Femur (tissue), 1 donor: Measurements from ENCODE around the gene ABI2.

Source experiments
- DNase-seq: peaks from one replicate; pipeline ENCODE4 v3.0.0-alpha.2; 2017

The ABI2 gene

DNA sequence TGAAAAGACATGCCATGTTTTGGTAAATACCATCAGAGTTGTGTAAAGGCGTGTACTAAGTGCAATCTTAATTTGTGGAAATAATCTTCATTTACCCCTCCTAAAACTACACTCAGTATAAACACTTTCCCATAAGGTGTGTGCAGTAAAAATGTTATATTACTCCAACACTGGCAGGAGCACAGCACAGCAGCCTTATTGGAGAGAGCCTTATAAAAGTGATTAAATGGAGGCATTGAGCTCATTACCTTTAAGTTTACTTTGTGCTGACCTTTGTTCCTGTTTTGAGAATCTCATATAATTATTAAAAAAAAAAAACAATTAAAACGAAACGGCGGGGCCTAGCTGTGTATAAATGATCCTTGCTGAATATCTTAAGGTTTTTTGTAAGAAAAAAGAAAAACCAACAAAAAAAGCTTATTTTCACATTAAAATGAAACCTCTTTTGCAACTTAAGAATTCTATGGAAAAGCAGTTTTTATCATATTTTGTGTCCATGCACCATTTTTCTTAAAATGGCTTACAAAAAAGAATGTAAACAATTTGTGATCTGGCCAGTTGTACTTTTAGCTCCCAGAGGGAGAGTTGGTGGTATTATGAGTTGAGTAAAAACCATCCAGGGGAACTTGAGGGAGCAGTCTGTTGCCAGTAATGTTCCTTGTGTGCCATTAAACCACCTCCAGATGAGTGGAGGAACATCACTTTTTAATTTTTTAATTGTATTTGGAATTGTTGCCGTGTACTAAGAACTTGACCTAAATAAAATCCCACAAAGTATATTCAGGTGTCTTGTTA lies 103.4 kb downstream of the ABI2 start:
- DNase-seq, result no peak

DNA sequence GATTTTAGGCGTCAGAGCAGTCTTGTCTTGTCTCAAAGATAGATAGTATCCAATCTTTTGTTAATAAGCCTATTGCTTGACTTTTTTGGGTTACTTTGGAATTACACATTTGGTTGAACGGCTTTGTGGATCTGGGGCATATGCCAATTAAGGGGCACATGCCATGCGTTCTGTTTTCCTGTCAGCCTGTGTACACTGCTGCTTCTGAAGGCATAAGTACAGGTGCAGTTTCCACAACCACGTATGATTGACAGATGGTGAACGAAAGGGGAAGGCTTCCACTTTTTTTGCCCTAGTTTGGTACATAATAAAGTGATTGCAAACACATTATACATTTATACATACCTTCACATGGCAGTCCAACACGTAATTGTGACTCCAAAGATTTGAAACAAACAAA lies 104.6 kb downstream of the ABI2 start:
- DNase-seq, result no peak

- no peak for DNase-seq
Measured at GRCh38 chr2:203436496-203436895, 108.3 kb downstream of the ABI2 start.

DNA sequence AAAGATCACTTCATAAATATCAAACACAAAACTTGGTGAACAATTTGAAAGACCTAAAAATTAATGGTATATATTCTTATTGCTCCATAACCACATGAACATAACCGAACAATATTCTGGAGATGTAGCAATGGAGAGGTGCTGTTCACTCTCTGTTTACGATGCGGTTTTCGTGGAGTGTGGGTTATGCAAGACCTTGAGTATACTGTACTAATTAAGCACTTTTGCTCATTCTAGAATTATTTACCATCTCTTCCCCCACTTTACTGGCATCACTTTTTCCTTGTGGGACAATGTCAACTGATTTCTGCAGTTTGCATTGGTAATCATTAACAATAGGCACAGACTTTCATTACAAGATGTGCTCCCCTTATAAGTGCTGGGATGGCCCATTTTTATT lies 109.3 kb downstream of the ABI2 start:
- DNase-seq, result no peak

GRCh38 chr2:203438528-203438927 lies 110.3 kb downstream of the ABI2 start:
- no peak for DNase-seq

GRCh38 chr2:203440671-203441070 lies 112.5 kb downstream of the ABI2 start:
- no peak for DNase-seq

DNA sequence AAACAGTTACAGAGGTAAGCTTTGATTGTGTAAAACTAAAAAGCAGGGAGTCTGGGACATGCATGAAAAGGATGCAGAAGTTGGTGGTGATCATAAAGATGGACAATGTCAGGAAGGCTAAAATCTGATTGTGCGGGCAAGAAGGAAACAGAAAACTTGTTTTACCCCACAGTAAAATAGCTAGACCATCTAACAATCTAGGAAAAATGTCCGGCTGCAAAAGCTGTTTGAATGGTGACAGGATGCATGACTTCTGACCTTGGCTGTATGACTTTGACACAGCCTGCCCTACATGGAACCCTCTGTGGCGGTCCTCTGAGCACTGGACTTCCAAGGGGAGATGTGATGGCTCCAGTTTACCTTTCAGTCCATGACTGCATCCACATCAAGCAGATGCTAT lies 113.3 kb downstream of the ABI2 start:
- no peak for DNase-seq

DNA sequence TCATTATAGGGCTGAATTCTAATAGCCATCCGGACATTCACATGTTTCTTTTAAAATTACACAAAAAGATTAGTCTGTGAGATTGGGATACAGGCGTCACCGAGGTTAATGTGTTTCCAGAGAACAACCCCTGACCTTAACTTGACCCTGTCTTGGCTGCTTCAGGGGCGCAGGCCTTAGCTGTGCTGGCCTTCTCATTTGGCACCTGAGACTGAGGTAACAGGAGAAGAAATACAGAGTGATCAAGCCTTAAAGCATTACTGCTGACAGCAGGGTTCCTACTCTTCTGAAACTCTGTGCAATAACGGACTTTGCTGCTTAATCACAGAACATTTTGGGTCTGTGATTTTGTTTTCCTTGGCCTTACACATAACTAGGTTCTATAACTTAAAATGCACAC lies 114.3 kb downstream of the ABI2 start:
- DNase-seq, result no peak

GRCh38 chr2:203444738-203445137 lies 116.5 kb downstream of the ABI2 start:
- no peak for DNase-seq

GRCh38 chr2:203446071-203446481 lies 117.9 kb downstream of the ABI2 start:
- no peak for DNase-seq

- no peak for DNase-seq
Measured at GRCh38 chr2:203446780-203447179, 118.6 kb downstream of the ABI2 start.

- no peak for DNase-seq
Measured at GRCh38 chr2:203450561-203450960, 122.4 kb downstream of the ABI2 start.

- DNase-seq, result no peak
Measured at GRCh38 chr2:203451011-203451410, 122.8 kb downstream of the ABI2 start.

DNA sequence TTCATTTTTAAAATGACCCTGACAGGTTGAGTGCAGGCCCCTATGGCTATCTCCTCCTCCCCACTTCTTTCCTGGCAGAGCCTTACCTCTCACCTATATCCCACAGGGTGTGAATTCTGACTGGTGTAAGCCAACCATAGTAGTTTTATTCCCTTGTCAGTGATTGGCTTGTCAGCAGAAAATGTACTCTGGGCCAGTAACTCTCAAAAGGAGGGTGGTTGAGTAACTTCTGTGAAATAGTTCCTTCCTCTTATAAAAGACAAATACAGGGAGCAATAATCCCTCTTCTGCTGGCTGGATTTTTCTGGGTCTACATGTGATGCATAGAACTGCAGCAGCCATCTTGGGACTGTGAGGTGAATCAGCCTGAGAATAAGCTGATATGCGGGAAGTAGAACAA lies 123.5 kb downstream of the ABI2 start:
- no peak for DNase-seq

- DNase-seq, result peak; percentile 42
Measured at GRCh38 chr2:203453858-203454451, 125.8 kb downstream of the ABI2 start.

DNA sequence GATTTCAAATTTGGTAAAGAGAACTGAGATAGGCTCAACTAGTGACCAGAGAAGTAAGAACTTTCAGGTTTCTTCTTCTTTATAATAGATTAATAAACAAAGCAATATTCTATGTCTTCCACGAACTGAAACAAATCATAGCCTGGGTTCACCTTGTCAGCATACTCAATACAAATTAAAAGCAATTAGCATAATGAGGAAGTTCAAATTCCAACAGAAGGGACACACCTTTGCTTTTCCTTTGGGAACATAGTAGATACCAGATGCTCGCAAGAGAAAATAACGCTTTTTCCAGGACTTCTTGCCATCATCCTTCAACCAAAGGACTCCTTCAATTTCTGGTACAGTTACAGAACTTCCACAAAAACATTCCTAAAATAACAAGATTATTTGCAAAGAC lies 127.0 kb downstream of the ABI2 start:
- DNase-seq, result no peak

GRCh38 chr2:203461746-203462145 lies 133.6 kb downstream of the ABI2 start:
- DNase-seq, result no peak

GRCh38 chr2:203462308-203462707 lies 134.1 kb downstream of the ABI2 start:
- DNase-seq, result no peak

- peak; percentile 60 for DNase-seq
Measured at GRCh38 chr2:203463266-203463678, 135.1 kb downstream of the ABI2 start.

GRCh38 chr2:203469546-203469945 lies 141.4 kb downstream of the ABI2 start:
- DNase-seq, result no peak

- DNase-seq, result no peak
Measured at GRCh38 chr2:203470371-203470770, 142.2 kb downstream of the ABI2 start.

GRCh38 chr2:203471323-203471722 lies 143.1 kb downstream of the ABI2 start:
- no peak for DNase-seq

DNA sequence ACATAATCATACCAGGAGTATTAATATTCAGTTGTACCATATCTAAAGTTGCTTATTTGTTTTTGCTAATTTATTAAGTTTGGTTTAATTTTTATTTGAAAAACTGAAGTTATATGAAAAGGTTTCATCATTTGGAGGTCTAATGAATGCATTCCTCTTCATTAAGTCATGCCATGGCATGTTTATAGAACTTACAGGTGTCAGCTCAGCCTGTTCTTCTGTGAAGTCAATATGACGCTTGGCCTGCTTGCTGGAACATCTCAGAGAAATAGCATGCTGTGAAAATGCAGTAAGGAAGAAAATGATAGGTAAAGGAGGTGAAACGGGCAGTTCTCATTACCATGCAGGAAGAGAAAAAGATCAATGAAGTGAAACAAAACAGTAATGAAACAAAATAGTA lies 148.7 kb downstream of the ABI2 start:
- no peak for DNase-seq

DNA sequence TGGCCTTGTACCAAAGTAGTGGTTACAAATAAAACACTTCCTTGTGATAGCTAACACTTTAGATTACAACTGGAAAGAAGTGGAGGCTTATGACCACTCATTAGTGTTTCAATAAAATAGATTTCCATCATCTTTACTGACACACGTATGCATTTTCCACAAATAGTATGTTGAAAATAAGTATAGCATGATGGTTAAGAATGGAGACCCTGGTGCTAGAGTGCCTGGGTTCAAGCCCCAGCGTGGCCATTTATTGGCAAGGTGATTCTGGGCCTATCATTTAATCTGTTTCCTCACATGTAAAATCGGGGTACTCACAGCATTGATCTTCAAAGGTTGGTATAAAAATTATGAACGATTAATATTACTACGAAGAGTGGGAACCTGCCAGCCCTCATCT lies 152.4 kb downstream of the ABI2 start:
- DNase-seq, result no peak
